Smooth muscle cell (in vitro differentiated cells): ENCODE data around the gene TBC1D32. TPM values are rescaled to one million over a fixed set of nuclear protein-coding genes. Genes with fewer than 3 reads are reported as not detected.
"Not testable (repeated sequence)": the region's sequence is repeated elsewhere in the genome, so short reads cannot be mapped to it uniquely, and the experiment has no call there.

Experiments
- DNase-seq: peaks from one replicate; lab custom pipeline; 2025; ENCODE audit not compliant: unreplicated experiment; lab: John Stamatoyannopoulos, UW
- H2AFZ ChIP-seq: fragments of 200-600 bp; sonication (generic); 2 replicates; pipeline ENCODE4 v1.6.0; 2016; ENCODE audit warnings: antibody characterized with exemption, low read depth, mild to moderate bottlenecking
- H3F3A ChIP-seq: fragments of 200-600 bp; sonication (generic); 2 replicates; pipeline ENCODE4 v1.6.0; 2017; ENCODE audit warnings: antibody characterized with exemption, low read depth
- H3K27ac ChIP-seq: fragments of 200-600 bp; sonication (generic); 2 replicates; pipeline ENCODE4 v1.5.1; 2016; ENCODE audit warnings: low read depth, mild to moderate bottlenecking
- H3K27me3 ChIP-seq: fragments of 200-600 bp; sonication (generic); 2 replicates; pipeline ENCODE4 v1.6.1; 2016; ENCODE audit warnings: low read depth, mild to moderate bottlenecking
- H3K36me3 ChIP-seq: fragments of 200-600 bp; sonication (generic); 2 replicates; pipeline ENCODE4 v1.5.1; 2016; ENCODE audit warnings: low read depth
- H3K4me1 ChIP-seq: fragments of 200-600 bp; sonication (generic); 2 replicates; pipeline ENCODE4 v1.5.1; 2016; ENCODE audit warnings: low read depth
- H3K4me2 ChIP-seq: fragments of 200-600 bp; sonication (generic); 2 replicates; pipeline ENCODE4 v1.6.0; 2016; ENCODE audit warnings: mild to moderate bottlenecking
- H3K4me3 ChIP-seq: fragments of 200-600 bp; sonication (generic); 2 replicates; pipeline ENCODE4 v1.5.1; 2016; ENCODE audit warnings: mild to moderate bottlenecking
- H3K79me2 ChIP-seq: fragments of 200-600 bp; sonication (generic); 2 replicates; pipeline ENCODE4 v1.6.0; 2016; ENCODE audit warnings: low read depth, mild to moderate bottlenecking
- H3K9ac ChIP-seq: fragments of 200-600 bp; sonication (generic); 2 replicates; pipeline ENCODE4 v1.6.0; 2016; ENCODE audit warnings: low read depth
- H3K9me3 ChIP-seq: fragments of 200-600 bp; sonication (generic); replicated peaks from 2 replicates; pipeline ENCODE4 v1.5.1; 2016; ENCODE audit warnings: low read depth
- H4K20me1 ChIP-seq: fragments of 200-600 bp; sonication (generic); 2 replicates; pipeline ENCODE4 v1.6.0; 2016; ENCODE audit warnings: low read depth
- WGBS: methylation state at CpG from one replicate; pipeline ENCODE4 v1.1.7; 2016; ENCODE audit warnings: low lambda C conversion rate; 5-methylcytosine and 5-hydroxymethylcytosine counted together
- polyA plus RNA-seq: library from polyadenylated mRNA; unstranded; fragments of >200 nt; fragmentation: Nextera tagmentation; extraction: Ambion mirVana; gene quantifications from 2 replicates; pipeline ENCODE4 v1.2.1, GENCODE V29; 2016
- total RNA-seq: library from RNA; depleted of rRNA; stranded (reverse); fragments of >200 nt; gene quantifications from 2 replicates; pipeline ENCODE4 v1.2.3, GENCODE V29; 2014
- TF ChIP-seq, protein P1 (sequence below): fragments of 200-600 bp; sonication (generic); IDR thresholded peaks from 2 replicates; pipeline ENCODE4 v1.5.1; 2017; ENCODE audit warnings: borderline replicate concordance, mild to moderate bottlenecking, antibody characterized with exemption; ENCODE audit not compliant: insufficient read depth, poor library complexity, severe bottlenecking

TBC1D32 gene
- total and polyA plus RNA-seq, 2 experiments from 2014 or later, result 4.2 to 14.5 TPM

- TF ChIP-seq, protein P1, sequence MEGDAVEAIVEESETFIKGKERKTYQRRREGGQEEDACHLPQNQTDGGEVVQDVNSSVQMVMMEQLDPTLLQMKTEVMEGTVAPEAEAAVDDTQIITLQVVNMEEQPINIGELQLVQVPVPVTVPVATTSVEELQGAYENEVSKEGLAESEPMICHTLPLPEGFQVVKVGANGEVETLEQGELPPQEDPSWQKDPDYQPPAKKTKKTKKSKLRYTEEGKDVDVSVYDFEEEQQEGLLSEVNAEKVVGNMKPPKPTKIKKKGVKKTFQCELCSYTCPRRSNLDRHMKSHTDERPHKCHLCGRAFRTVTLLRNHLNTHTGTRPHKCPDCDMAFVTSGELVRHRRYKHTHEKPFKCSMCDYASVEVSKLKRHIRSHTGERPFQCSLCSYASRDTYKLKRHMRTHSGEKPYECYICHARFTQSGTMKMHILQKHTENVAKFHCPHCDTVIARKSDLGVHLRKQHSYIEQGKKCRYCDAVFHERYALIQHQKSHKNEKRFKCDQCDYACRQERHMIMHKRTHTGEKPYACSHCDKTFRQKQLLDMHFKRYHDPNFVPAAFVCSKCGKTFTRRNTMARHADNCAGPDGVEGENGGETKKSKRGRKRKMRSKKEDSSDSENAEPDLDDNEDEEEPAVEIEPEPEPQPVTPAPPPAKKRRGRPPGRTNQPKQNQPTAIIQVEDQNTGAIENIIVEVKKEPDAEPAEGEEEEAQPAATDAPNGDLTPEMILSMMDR, result peak; percentile 75
- H3K27me3 ChIP-seq, result no peaks in the 10 kb centered on the region
- no peaks in the 10 kb centered on the region for H3K9me3 ChIP-seq
- no peaks in the 10 kb centered on the region for H3K36me3 ChIP-seq
- no peaks in the 10 kb centered on the region for H3K4me1 ChIP-seq
- no peak overlapping the region for H3K4me3 ChIP-seq
- no peak overlapping the region for H3K27ac ChIP-seq
- H4K20me1 ChIP-seq, result no peaks in the 10 kb centered on the region
- no peak overlapping the region for H3K4me2 ChIP-seq
- H3F3A ChIP-seq, result no peaks in the 10 kb centered on the region
- no peaks in the 10 kb centered on the region for H3K79me2 ChIP-seq
- DNase-seq, result no peak
- H3K9ac ChIP-seq, result no peak overlapping the region
- 28% methylated on average over 4 of the region's 4 CpGs for WGBS
- H2AFZ ChIP-seq, result no peak overlapping the region
Observed at GRCh38 chr6:121055572-121056163, 278.6 kb downstream of the TBC1D32 start.

DNA sequence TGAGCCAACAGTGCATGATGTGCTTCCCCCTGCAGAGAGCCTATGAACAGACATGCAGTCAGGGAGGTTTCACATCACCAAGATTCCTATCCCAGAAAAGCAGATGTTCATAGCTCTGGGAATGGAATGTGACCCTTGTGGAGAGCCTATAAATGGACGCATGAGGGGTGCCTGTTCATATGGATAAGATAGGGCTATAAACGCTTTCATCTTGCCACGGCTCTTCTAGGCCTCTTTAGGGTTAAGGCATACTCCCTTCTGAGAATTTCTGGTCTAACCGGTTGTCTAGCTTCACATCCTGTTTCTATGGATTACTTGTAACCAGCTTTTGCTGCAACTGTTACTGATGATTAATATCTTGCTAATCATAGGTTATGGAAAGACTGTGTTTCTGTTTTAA lies 285.7 kb downstream of the TBC1D32 start:
- not testable (repeated sequence) for H3K36me3 ChIP-seq, H3F3A ChIP-seq, H3K9me3 ChIP-seq, DNase-seq, H3K27ac ChIP-seq, H3K79me2 ChIP-seq, H3K4me1 ChIP-seq, H3K4me2 ChIP-seq, H3K27me3 ChIP-seq, H2AFZ ChIP-seq, H4K20me1 ChIP-seq, H3K9ac ChIP-seq, H3K4me3 ChIP-seq
- WGBS, result 74% methylated on average over 4 of the region's 4 CpGs

DNA sequence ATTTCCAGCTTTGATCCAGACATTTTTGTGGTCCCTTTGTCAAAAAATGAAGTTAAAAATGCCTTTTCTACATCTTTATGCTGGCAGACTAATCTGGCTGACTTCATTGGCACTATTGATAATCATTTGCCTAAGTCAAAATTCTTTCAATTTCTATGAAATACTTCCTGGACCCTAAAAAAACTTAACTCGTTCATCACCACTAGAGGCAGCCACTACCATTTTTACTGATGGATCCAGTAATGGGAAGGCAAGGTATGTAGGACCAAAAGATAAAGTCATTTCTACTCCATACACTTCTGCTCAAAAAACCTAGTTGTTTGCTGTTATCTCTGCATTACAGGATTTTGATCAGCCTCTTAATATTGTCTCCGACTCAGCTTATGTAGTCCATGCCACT lies 289.4 kb downstream of the TBC1D32 start:
- 82% methylated on average over 2 of the region's 2 CpGs for WGBS
- not testable (repeated sequence) for H3K9ac ChIP-seq, H3K4me2 ChIP-seq, H3K27ac ChIP-seq, H3F3A ChIP-seq, H3K27me3 ChIP-seq, H4K20me1 ChIP-seq, H3K36me3 ChIP-seq, H3K4me3 ChIP-seq, DNase-seq, H3K79me2 ChIP-seq, H3K9me3 ChIP-seq, H2AFZ ChIP-seq, H3K4me1 ChIP-seq

GRCh38 chr6:121043706-121044105 lies 290.6 kb downstream of the TBC1D32 start:
- DNase-seq, H3K4me2 ChIP-seq: not testable (repeated sequence)

DNA sequence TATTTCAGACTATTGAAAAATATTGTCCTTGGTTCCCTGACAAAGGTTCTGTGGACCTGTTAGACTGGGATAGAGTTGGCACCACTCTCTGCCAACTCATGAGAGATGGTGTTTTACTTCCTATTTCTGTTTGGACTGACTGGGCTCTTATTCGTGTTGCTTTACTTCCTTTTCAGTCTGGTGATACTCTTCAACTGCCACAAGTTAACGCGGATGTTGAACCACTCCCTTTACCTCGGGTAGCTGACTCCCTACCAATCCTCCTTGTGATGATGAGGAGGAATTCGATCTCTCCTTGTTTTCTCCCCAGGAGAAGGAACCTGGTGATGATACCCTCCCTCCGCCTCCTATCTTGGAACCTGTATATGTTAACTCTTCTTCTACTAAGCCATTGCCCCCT lies 291.1 kb downstream of the TBC1D32 start:
- not testable (repeated sequence) for H4K20me1 ChIP-seq, H3K27ac ChIP-seq, H3K36me3 ChIP-seq, H3K4me2 ChIP-seq, DNase-seq, H3K4me1 ChIP-seq, H3F3A ChIP-seq, H2AFZ ChIP-seq, H3K79me2 ChIP-seq, H3K9ac ChIP-seq, H3K9me3 ChIP-seq, H3K27me3 ChIP-seq
- 87% methylated on average over 6 of the region's 6 CpGs for WGBS
- H3K4me3 ChIP-seq, result peak overlapping the region; percentile 10

More at GRCh38 chr6:121043706-121044105, 290.6 kb downstream of the TBC1D32 start:
- H4K20me1 ChIP-seq, H3K9ac ChIP-seq, H3K9me3 ChIP-seq, H3K79me2 ChIP-seq, H3K36me3 ChIP-seq, H3K27me3 ChIP-seq, H3F3A ChIP-seq, H2AFZ ChIP-seq, H3K4me1 ChIP-seq, H3K27ac ChIP-seq: not testable (repeated sequence)
- peak overlapping the region; percentile 10 for H3K4me3 ChIP-seq
- 94% methylated on average over 8 of the region's 8 CpGs for WGBS
